Heart left ventricle (tissue), 16 donors: Measurements from ENCODE around the gene TRMO. TPM values are rescaled to one million over a fixed set of nuclear protein-coding genes. Genes with fewer than 3 reads are reported as not detected.

ENCODE experiments used
- ATAC-seq, 4 donors: fragments of 200-7000 bp; cut with Tn5 transposase; one replicate each; pipeline ENCODE4 v1.9.1; 2020 to 2022; ENCODE audit warnings: moderate library complexity in 4 of 4, mild to moderate bottlenecking in 3 of 4, moderate number of reproducible peaks in 1 of 4
- DNase-seq, 5 donors: peaks; one replicate each; pipeline ENCODE4 v3.0.0-alpha.2; 2020
- H3K27ac ChIP-seq, 12 donors: fragments of 200-600 bp; sonication (generic) in 4 of 12; one replicate each; pipeline versions ENCODE4 v1.5.0 to v1.8.0; 2016 to 2022; ENCODE audit warnings: mild to moderate bottlenecking in 2 of 12
- H3K27me3 ChIP-seq, 9 donors: fragments of 200-600 bp; sonication (generic) in 2 of 9; one replicate each; pipeline versions ENCODE4 v1.5.1 to v1.8.0; 2016 to 2022; ENCODE audit warnings: mild to moderate bottlenecking in 3 of 9
- H3K36me3 ChIP-seq, 9 donors: fragments of 200-600 bp; sonication (generic) in 2 of 9; one replicate each; pipeline versions ENCODE4 v1.5.0 to v1.8.0; 2018 to 2022; ENCODE audit warnings: mild to moderate bottlenecking in 2 of 9
- H3K4me1 ChIP-seq, 12 donors: fragments of 200-600 bp; sonication (generic) in 4 of 12; one replicate each; pipeline versions ENCODE4 v1.5.0 to v1.8.0; 2016 to 2022; ENCODE audit warnings: mild to moderate bottlenecking in 3 of 12
- H3K4me3 ChIP-seq, 12 donors: fragments of 200-600 bp; sonication (generic) in 4 of 12; one replicate each; pipeline versions ENCODE4 v1.5.0 to v1.8.0; 2017 to 2022; ENCODE audit warnings: mild to moderate bottlenecking in 9 of 12, moderate library complexity in 4 of 12
- H3K9me3 ChIP-seq, 12 donors: fragments of 200-600 bp; sonication (generic) in 4 of 12; one replicate each; pipeline versions ENCODE4 v1.5.0 to v1.8.0; 2016 to 2022; ENCODE audit warnings: mild to moderate bottlenecking in 1 of 12
- POLR2A ChIP-seq, 2 donors: fragments of 450-650 bp; IDR thresholded peaks; one replicate each; pipeline ENCODE4 v1.6.1; 2017; ENCODE audit warnings: antibody characterized with exemption in 2 of 2, mild to moderate bottlenecking in 2 of 2, moderate library complexity in 2 of 2
- WGBS, 4 donors: extraction: QIAGEN DNeasy Blood & Tissue Kit in 2 of 4; methylation state at CpG; one replicate each; pipeline versions ENCODE4 v1.1.5 to v1.1.7; 2013 to 2018; 5-methylcytosine and 5-hydroxymethylcytosine counted together
- intact Hi-C, 10 donors: fragments of 100-400 bp; cut with DNase I; formaldehyde crosslinking; loops; one replicate each; pipeline versions ENCODE4 v1.11.1 to v1.14.2; 2022
- long read RNA-seq, 3 donors: library from polyadenylated mRNA; unstranded; transcript quantifications; one replicate each; pipeline ENCODE4 v2.0.0, GENCODE V29; 2020 to 2021
- polyA plus RNA-seq, 2 donors: library from polyadenylated mRNA; stranded (reverse); fragments of 200-250 nt; gene quantifications; one replicate each; pipeline ENCODE4 v1.2.3, GENCODE V29; 2013
- total RNA-seq, 9 donors: library from RNA; depleted of rRNA in 2 of 9; stranded (reverse); fragments of >200 nt in 2 of 9; fragmentation: NEBNext Ultra II Directional in 3 of 9; extraction: Animal tissue kit (Norgen Biotek cat#: 25700) in 3 of 9; gene quantifications; one replicate each; pipeline versions ENCODE4 v1.1.0 to v1.2.4, GENCODE V29; 2016 to 2023
- TF ChIP-seq, protein P1 (sequence below), 12 donors: fragments of 200-600 bp; sonication (generic) in 4 of 12; IDR thresholded peaks; one replicate each; pipeline versions ENCODE4 v1.5.0 to v1.8.0; 2018 to 2022; ENCODE audit warnings: antibody characterized with exemption in 12 of 12, mild to moderate bottlenecking in 5 of 12
- donor health status: ischemic (EF 13 %, LVEDD 7.1; RV severe dilation, severe dysfunction).
- donor health status: healthy with polysubstance abuse.
- donor health status: DM: no; HTN: yes; CAD: no.
- donor health status: DM: no; HTN: no; CAD: no.
- donor health status: ischemic (EF 25% LVEDD 6.9; RV normal size, moderate dysfunction).
- donor health status: ischemic (EF 25% LVEDD 5.7; RV mildly dilated, moderate dysfunction).
- donor health status: healthy.
- donor health status: DM: yes; HTN: yes; CAD: no.
- donor health status: ischemic (EF 35%, LVEDD 5.7; RV mildly dilated, moderate dysfunction).
- donor health status: nonischemic (EF 11% LVEDD 7.7; RV severe dilation, severe dysfunction).
- donor health status: DM: yes; HTN: yes; CAD: no.
- donor health status: PGD.
- donor health status: ischemic (EF 29% LVEDD 5.4; RV normal size, mild dysfunction).
- donor health status: nonischemic (EF 23%, LVEDD 6.1; RV moderate dilation, normal function).

TRMO gene, protein sequence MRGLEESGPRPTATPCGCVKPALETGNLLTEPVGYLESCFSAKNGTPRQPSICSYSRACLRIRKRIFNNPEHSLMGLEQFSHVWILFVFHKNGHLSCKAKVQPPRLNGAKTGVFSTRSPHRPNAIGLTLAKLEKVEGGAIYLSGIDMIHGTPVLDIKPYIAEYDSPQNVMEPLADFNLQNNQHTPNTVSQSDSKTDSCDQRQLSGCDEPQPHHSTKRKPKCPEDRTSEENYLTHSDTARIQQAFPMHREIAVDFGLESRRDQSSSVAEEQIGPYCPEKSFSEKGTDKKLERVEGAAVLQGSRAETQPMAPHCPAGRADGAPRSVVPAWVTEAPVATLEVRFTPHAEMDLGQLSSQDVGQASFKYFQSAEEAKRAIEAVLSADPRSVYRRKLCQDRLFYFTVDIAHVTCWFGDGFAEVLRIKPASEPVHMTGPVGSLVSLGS
- total RNA-seq (10 to 100 TPM in 3 of 9 donors, 1 to 10 TPM in 6; 5.2 to 23.3 (median 8.0) TPM), polyA plus RNA-seq (1 to 10 TPM; 2.8 to 8.1 TPM)
- long read RNA-seq, donor 1, transcript TRMO-203 (5 exons, 1,647 nt): major isoform, 6 of 9 reads
- long read RNA-seq, donor 1, partial matches to known transcripts: 0 of 9 reads
- long read RNA-seq, donor 1, other reads (novel, unspliced or antisense): 3 of 9 reads
- long read RNA-seq, donor 2, transcript TRMO-203 (5 exons, 1,647 nt): major isoform, 9 of 10 reads
- long read RNA-seq, donor 2, partial matches to known transcripts: 0 of 10 reads
- long read RNA-seq, donor 2, other reads (novel, unspliced or antisense): 1 of 10 reads
- long read RNA-seq, donor 3, transcript TRMO-203 (5 exons, 1,647 nt): major isoform, 5 of 8 reads
- long read RNA-seq, donor 3, partial matches to known transcripts: 0 of 8 reads
- long read RNA-seq, donor 3, other reads (novel, unspliced or antisense): 3 of 8 reads

DNA sequence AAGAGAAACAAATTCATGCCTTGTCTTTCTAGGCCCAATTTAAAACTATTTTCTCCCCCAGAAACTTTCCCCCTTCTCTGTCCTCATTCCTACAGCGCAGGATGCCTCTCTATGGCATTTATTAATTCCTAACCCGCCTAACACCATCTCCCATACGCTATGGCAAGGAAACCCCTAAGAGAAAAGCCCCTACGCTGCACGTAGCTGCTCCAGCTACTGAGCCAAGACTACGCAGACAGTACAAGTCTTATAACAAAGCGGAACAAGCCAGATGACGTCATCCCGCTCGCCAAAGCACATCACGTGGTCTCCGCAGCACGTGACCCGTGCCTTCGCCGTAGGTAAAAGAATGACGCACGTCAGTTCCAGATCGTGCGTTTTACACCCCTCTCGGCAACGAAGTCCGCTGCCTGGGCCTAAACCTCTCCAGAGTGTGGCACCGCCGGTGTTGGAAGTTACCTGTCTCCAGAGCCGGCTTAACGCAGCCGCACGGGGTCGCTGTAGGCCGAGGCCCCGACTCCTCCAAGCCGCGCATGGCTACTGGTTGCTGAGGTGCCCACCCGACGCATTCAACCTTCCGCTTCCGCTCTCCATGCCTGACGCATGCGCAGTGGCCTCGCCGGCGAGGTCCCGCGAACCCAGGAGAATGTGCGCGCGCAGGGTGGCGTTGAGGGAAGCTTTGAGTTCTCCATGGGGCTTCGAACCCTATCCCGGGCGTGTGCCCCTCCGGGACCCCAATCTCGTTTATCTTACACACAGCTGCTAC is at the start of gene TRMO:
Gene TRMO, minus strand, starts transcription at position 542 of the 766 bp plus-strand sequence. Its CDS starts 7 bp downstream, at position 535.
- Histone ChIP-seq H3K27me3 (peaks cover 0 to 15% (median 0%) of the 10 kb centered on the region in 9 donors), H3K9me3 (no peaks in the 10 kb centered on the region), H3K4me1 (peaks cover 0 to 51% (median 15%) of the 10 kb centered on the region in 12 donors), H3K4me3 (peak within 1 kb of the TSS; percentile 20 to 76 (median 62)), H3K36me3 (no peaks in the 10 kb centered on the region), H3K27ac (peak within 1 kb of the TSS; percentile 87 to 99 (median 96))
- 0 to 1% (median 0%) methylated on average over 21 to 54 of the region's 54 CpGs for WGBS, 4 donors
- DNase-seq (peak; percentile 97 to 99 (median 98)), ATAC-seq (peak; percentile 96 to 97 (median 97))
- intact Hi-C loops: loop anchor here in 9 of 10 donors (1.0 to 10.0 kb wide), 13 partner anchors 60 to 341 kb away; partner anchors contain the start of genes ANP32B (in 7 of the 9), TBC1D2 (in 2 of the 9) and NANS (in 1 of the 9)
- peak; percentile 44 to 68 for TF ChIP-seq POLR2A (IDR thresholded peaks at IDR 0.05)
- TF ChIP-seq, protein P1, sequence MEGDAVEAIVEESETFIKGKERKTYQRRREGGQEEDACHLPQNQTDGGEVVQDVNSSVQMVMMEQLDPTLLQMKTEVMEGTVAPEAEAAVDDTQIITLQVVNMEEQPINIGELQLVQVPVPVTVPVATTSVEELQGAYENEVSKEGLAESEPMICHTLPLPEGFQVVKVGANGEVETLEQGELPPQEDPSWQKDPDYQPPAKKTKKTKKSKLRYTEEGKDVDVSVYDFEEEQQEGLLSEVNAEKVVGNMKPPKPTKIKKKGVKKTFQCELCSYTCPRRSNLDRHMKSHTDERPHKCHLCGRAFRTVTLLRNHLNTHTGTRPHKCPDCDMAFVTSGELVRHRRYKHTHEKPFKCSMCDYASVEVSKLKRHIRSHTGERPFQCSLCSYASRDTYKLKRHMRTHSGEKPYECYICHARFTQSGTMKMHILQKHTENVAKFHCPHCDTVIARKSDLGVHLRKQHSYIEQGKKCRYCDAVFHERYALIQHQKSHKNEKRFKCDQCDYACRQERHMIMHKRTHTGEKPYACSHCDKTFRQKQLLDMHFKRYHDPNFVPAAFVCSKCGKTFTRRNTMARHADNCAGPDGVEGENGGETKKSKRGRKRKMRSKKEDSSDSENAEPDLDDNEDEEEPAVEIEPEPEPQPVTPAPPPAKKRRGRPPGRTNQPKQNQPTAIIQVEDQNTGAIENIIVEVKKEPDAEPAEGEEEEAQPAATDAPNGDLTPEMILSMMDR (IDR thresholded peaks at IDR 0.05): peak; percentile 49 to 93 (median 78)

DNA sequence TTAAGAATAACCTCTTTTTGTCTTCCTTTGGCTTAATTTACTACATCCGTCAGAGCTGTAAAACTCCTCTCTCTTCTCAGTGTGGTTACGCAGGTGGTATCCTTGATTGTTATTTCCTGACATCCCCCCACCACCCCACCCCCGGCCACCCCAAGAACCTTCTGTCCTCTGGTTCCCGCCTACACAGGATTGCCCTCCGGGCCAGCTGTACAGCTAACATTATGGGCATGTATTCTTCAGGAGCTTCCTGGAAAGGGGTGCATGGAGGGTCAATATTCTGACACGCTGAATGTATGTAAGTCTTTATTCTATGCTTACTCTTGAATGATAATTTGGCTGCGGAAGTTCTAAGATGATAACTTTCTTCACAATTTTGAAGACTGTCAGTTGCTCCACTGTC is 47.9 kb upstream of the TRMO start:
- H3K36me3 ChIP-seq: no peaks in the 10 kb centered on the region
- ATAC-seq (no peak), DNase-seq (no peak)
- 63 to 77% (median 68%) methylated on average over 7 of the region's 7 CpGs for WGBS, 4 donors
- H3K4me3 ChIP-seq: no peak overlapping the region
- H3K9me3 ChIP-seq: peaks cover 0 to 3% (median 0%) of the 10 kb centered on the region in 12 donors
- peaks cover 0 to 2% (median 0%) of the 10 kb centered on the region in 12 donors for H3K4me1 ChIP-seq
- H3K27ac ChIP-seq: no peak overlapping the region
- intact Hi-C loops: no loop called here
- H3K27me3 ChIP-seq: peaks cover 0 to 25% (median 0%) of the 10 kb centered on the region in 9 donors
- TF ChIP-seq, protein P1 (IDR thresholded peaks at IDR 0.05): no peak
- TF ChIP-seq POLR2A (IDR thresholded peaks at IDR 0.05): no peak

DNA sequence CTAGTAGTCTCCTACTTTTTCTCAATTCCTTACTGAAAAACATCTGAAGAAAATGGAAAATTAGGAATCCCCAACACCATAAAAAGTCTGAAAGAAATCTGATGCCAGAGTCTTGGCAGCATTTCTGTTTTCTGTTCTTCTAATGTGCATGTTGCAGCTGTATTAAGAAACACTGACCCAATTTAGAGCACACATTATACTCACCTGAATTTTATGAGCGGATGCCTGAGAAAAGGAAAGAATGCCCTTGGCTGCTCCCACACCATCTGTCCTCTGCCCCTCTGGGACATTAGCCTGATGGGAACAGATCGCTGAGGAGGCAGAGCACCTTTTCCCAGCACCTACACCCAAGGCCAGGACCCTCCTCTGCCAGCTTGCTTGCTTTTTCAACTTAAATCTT is 46.7 kb upstream of the TRMO start:
- H3K27ac ChIP-seq: no peak overlapping the region
- WGBS, 4 donors: 86 to 91% (median 88%) methylated on average over 2 of the region's 2 CpGs
- no peak for ATAC-seq
- intact Hi-C loops: no loop called here
- no peak for DNase-seq
- H3K27me3 ChIP-seq: peaks cover 0 to 28% (median 0%) of the 10 kb centered on the region in 9 donors
- H3K4me3 ChIP-seq: no peak overlapping the region
- H3K36me3 ChIP-seq: no peaks in the 10 kb centered on the region
- peaks cover 0 to 8% (median 0%) of the 10 kb centered on the region in 12 donors for H3K4me1 ChIP-seq
- H3K9me3 ChIP-seq: no peaks in the 10 kb centered on the region
- no peak for TF ChIP-seq POLR2A (IDR thresholded peaks at IDR 0.05)
- TF ChIP-seq, protein P1 (IDR thresholded peaks at IDR 0.05): no peak
